GM23248 (cell line): Measurements from ENCODE around the gene CRYBG1.

Experiments
- EZH2 ChIP-seq: fragments of 200-600 bp; sonication (generic); IDR thresholded peaks from 2 replicates; pipeline ENCODE4 v1.6.1; 2018; ENCODE audit warnings: antibody characterized with exemption, mild to moderate bottlenecking; ENCODE audit not compliant: insufficient read depth, poor library complexity, severe bottlenecking
- EZH2phosphoT487 ChIP-seq: fragments of 200-600 bp; sonication (generic); IDR thresholded peaks from 2 replicates; pipeline ENCODE4 v1.6.1; 2018; ENCODE audit warnings: antibody characterized with exemption, moderate library complexity, mild to moderate bottlenecking, low read depth; ENCODE audit not compliant: insufficient read depth

GRCh38 chr6:106535012-106535411 is 174.5 kb downstream of the CRYBG1 start:
- TF ChIP-seq EZH2: no peak
- no peak for TF ChIP-seq EZH2phosphoT487
